NCI-H345 (cell line): ENCODE measurements around the gene CACNA1A.

Experiments used
- DNase-seq: peaks from one replicate; lab custom pipeline; 2025; lab: John Stamatoyannopoulos, UW

CACNA1A gene

DNA sequence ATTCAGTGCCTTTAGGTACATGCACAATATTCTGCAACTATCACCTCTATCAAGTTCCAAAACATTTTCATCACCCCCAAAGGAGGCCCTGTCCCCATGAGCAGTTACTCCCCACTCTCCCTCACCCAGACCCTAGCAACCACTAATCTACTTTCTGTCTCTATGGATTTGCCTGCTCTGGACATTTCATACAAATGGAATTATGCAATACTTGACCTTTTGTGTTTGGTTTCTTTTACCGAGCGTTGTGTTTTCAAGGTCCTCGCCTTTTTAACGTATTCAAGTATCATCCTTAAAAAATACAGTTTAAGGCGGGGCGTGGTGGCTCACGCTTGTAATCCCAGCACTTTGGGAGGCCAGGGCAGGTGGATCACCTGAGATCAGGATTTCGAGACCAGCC, 196.4 kb downstream of the CACNA1A start:
- DNase-seq, result no peak

DNA sequence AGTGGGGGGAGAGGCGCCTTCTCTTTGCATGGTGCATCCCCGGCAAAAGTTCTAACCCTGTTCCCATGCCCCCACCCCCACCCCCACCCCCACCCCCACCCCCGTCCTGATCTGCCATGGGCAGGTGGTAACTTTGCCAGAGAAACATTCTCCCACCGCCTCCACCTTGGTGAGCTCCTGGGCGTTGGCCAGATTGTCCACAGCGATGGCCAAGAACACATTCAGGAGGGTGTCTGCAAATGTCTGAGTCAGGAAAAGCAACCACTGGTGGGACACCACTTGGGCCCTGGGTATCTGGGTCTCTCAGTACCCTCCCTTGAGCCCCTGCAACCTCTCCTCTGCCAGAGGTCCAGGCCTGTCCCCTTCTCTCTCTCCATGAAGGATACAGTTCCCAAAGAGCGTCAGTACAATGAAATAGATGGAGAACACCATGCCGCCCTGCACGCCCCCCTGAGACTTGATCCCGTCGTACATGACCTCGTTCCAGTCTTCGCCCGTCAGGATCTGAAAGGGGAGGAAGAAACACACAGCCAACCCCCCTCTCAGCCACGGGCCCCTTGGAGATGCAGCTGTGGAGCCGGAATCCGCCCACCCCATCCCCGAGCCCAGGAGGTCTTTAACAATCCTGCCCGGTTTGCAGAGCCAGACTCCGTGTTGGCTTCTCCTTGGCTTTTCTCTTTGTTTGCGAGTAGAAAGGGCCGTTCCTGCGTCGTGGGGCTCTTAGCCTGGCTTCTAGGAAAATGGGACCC, 202.7 kb downstream of the CACNA1A start:
- no peak for DNase-seq

DNA sequence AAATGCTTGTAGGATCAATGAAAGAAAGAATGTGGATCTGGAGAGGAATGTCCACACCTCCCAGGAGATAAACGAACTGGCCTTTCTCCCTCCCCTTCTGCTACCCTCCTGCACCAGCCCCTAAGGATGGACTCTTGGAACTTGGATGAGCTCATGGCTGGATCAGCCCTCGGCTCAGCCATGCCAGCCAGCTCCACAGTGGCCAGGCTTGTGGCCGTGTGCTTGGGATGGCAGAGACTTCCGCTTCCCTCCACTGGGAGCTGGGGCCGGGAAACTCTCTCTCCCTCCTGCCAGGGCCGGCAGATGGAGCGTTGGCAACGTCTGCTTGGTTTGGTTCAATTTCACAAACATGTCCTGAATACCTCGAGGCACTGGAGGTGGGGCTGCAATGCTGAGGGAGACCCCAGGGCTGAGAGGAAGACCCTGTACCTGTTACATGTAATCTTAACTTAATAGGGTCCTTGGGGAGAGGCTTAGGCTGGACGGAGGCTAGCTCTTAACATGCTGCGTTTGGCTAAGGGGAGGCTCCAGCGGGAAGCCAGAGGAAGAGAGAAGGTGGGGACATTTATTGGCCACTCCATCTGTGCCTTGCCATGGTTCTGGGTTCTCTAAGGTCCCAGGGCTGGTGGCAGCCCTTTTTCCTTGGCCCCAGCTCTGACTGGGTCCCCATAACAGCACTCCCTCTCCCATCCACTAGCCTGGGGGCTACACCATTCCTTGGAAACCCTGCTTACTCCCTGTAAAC, 203.6 kb downstream of the CACNA1A start:
- no peak for DNase-seq

DNA sequence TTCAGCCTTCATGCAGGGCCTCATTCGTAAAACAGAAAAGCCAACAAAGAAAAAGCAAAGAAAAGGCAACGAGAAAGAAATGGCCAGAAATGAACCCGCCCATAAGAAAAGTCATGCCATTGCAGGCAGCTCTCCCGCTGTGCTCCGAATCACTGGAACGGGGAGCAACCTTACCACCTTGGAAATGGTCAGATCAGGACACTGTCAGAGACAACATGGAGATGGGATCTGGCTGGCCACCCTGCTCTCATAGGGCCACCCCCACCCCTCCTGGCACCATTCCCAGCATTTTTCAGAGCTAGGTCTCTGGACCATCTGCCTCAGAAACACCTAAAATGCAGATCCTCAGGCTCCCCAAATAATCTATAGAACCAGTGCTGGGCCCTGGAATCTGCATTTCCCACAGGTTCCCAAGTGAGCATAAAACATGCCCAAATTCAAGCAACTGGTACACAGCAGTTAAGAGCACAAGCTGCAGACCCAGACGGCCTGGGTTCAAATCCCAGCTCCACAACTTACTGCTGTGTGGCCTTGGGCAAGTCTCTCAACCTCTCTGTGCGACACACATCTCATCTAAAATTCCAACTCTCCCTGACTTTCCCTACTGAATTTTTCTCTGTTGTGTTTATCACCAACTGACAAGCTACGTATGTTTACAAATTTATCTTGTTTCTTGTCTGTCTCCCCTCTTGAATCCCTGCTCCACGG, 204.5 kb downstream of the CACNA1A start:
- no peak for DNase-seq

DNA sequence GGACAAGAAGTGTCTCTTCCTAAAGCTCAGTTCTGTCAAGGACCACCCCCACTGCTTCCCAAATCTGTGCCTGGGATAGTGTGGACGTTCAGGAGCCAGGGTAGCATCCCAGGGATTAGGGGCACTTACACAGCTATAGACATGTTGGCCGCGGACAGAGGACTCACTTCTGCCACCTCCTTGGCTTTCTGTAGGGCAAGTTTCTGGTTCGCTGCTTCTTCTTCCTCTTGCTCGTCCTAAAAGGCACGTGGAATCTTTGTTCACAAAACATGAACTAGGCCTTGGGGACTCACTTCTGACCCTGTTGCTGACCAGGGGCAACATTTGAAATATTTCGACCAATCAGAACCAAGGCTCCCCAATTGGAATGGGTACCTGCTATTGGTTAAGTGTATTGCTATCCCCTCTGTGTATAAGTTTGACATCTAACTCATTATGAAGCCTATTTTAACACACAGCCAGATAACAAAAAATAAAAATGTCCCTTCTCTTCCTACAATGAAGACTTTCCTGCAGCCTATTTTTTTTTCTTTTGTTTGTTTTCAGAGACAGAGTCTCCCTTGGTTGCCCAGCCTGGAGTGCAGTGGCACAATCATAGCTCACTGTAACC, 205.8 kb downstream of the CACNA1A start:
- DNase-seq, result no peak

DNA sequence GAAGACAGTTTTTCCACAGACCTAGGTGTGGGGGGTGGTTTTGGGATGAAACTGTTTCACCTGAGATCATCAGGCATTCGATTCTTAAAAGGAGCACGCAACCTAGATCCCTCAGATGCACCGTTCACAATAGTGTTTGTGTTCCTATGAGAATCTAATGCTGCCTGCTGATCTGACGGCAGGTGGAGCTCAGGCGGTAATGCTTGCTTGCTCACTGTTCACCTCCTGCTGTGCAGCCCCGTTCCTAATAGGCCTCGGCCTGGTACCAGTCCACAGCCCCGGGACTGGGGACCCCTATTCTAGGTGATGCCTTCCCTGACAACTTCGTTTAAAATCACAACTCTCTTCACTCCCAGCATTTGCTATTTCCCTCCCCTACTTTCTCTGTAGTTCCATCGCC, 206.4 kb downstream of the CACNA1A start:
- no peak for DNase-seq

DNA sequence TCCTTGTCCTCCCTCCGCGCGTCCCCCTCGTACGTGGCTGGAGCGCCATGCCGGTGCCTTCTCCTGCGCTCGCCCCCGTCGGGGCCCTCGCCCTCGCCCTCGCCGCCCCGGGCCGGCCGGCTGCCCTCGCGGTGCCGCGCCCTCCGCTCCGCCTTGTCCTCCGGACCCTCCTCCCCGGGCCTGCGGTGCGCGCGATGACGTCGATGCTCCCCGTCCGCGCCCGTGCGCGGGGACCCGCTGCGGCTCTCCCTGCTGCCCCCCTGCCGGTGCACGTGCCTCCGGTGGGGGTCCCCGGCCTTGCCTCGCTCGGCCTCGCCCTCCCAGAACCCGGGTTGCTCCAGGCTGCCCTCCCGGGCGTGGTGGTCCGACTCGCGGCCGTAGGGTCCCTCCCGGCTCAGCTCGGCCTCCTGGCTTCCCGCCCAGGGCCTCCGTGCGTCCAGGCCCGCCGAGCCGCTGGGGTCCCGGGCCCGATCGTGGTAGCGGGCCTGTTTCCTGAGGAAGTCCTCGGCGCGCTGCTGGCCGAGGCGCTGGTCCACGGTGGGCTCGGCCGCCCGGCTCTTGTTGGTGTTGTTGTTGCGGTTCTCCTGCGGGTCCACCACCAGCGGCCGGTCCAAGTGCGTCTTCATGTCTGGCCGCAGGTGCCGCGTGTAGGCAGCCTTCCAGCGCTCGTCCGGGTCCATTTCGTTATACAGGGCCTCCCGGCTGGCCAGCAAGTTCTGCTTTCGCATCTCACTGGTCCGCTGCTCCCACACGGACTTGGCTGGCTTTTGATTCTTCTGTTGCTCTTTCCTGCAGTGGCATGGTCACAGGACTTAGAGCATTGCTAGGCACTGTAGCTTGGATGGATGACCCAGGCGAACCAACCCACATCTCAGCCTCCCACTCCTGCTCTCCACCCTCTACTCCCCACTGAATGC, 207.5 kb downstream of the CACNA1A start:
- DNase-seq, result no peak

DNA sequence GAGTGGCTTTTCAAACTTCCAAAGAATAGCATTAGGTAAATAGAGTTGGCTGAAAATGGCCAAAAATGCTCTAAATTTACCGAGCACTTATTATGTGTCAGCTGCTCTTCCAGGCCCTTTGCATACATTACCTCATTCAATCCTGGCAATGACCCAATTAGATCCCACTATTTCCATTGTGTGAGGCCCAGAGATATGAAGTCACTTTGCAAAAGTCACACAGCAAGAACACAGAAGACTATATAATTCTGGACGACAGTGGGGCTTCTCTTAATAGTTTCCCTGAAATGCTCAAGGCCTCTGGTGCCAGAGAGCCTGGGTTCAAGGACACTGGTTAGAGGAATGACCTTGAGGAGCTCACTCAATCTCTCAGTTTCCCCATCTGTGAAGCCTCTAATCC, 209.3 kb downstream of the CACNA1A start:
- no peak for DNase-seq

DNA sequence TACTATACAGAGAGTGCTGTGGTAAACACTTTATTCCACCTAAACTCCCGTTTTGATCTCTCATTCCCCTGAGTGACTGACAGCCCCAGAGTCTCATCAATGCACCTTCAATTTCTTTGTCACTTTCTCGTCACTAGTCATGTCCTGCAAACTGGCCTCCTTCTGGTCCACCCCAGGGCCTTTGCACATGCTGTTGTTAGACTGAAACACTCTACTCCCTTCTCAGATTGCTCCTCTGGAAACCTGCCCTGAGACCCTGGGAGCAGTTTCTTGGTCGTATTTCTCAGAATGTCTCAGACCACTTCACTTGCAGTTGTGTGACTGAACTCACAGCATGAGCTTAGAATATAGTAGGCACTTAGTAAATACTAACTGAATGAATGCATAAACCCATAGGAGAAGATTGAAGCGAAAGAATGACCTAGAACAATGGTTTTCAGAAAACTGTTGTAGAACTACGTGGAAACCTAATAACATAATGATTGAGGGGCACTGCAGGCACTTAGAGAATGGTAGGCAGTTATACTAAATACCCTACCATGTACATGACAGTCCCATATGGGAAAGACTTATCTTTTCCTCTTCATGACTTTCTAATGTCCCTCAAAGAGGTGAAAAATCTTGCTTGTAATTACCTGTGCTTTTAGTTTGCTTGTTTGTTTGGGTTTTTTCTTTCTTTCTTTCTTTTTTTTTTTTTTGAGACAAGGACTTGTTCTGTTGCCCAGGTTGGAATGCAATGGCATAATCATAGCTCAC, 211.3 kb downstream of the CACNA1A start:
- no peak for DNase-seq

DNA sequence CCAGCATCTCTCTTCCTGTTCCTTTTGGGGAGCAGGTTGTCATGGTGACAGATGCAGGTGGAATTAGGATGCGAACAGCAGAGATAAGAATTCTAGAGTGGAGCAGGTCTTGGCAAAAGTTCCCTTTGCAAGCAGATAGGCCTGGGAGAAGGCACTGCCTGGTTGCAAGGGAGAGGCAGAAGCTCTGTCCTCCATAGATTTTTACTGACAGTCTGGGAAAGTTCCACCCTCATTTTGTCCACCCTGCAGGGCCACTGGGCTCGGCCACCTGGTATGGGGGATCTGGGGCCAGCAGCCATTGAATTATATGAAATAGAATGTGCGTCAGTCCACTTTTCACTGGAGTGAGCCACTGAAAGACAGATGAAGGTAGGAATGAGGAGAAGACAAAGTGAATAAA, 214.4 kb downstream of the CACNA1A start:
- no peak for DNase-seq

DNA sequence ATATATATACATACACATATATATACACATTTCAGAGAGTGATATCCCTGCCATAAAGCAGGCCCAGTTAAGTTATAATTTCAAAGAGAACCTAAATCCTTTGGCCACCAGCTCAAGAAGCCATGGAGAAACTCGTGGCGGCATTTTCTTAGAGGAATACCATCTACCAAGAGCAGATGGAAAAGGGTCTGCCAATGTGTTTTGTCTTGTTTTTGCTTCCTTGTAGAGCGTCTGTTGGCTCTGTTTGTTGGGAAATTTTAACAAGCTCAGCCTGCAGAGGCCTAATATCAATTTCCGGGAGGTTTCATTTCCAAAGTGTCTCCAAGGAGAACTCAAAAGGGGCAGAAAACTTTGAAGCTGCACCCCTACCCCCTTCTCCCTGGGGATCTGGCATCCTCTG, 215.5 kb downstream of the CACNA1A start:
- DNase-seq, result no peak

DNA sequence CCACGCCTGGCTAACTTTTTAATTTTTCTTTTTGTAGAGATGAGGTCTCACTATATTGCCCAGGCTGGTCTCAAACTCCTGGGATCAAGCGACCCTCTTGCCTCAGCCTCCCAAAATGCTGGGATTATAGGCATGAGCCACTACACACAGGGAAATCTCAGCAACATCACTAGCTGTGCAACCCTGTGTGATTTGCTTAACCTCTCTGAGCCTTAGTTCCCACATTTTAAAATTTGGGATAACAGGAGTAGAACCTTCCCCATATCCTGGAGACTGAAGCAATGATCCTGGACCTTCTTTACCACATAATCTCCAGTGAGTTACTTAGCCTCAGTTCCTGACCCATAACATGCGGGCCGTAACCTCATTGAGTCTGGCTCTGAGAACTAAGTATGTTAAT, 217.0 kb downstream of the CACNA1A start:
- no peak for DNase-seq

DNA sequence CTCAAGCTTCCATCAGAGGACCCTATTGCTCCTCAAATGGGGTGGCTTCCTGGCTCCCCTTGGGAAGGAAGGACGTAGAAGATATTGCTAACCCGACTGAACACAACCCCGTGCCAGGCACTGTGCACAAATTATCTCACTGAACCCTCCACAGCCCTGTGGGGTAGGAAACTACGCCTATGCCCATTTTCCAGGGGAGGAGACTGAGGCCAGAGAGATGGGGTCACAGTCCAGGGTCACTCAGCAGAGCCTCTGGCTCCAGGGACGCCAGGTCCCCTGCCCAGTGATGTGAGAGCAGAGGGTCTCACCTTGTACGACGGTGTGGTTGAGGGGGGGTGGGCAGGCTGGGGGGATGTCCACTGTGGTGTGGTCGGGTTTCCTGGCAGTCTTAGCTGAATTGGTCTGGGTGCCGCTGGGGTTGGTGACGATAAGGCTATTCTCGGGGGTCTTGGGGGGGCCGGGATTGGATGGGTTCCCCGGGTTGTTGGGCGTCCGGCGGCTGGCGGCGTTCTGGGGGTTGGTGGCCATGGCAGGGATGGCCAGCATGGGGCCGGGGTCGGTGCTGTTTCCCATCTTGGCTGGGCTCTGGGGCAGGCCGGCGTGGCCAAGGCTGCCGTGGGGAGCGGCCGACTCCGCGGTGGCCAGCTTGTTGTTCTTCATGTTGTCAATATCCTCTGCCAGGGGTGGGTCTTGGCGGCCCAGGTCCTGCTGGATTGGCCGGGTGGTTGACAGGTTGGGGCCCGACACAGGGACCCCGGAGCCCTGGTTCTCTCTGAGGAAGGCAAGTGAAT, 219.9 kb downstream of the CACNA1A start:
- DNase-seq, result no peak

DNA sequence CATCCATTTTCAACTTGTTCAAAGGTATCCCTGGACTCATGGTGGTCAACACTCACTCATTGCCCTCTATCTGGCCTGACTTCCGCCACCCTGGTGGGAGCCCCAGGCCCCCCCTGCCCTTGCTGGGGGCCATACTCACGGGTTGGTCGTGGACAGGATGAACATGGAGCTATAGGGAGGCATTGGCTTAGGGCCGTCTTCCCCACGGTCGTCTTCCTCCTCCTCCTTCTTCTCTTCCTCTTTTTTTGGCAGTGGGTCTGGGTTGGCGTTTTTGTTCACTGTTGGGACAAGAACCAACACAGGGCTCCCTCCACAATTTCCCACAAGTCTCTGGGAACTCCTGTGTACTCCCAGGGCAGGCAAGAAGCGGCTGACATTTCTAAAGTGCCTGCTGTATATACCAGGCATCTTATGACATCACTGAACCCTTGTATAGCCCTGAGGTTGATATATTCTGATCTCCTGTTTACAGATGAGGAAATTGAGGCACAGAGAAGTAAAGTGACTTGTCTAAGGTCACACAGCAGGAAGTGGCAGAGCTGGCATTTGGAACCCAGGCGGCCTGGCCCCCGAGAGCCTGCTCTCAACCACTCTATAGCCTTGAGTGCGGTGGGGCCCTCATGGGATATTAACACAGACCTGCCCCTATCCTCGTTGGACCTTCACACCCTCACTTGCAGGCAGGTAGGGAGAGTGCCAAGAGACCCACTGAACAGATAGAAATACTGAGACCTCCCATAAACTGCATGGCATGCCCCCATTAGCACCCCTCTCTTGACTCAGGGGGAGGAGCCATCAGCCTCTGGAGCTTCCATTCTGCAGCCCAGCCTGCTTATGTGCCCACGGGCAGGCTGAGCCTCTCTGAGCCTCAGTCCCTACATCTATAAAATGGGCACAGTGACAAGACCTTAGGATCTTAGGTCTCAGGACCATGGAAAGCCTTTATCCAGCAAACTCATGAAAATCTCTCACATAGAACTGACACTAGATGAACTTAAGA, 221.1 kb downstream of the CACNA1A start:
- no peak for DNase-seq

DNA sequence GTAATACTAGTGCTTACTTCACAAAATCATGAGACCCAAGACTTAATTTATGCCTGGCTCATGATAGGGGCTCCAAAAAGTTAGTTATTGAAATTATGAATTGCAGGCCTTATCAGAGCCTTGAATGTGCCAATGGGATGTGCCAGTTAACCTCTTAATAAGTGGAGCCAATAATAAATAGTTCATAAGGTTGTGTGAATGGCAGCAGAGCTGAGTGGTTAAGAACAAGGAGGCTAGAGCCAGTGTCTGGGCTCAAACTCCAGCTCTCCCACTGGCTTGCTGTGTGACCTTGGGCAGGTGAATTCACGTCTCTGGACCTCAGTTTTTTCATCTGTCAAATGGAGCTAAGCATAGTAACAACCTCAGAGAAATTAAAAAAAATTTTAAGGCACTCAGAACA, 222.4 kb downstream of the CACNA1A start:
- no peak for DNase-seq

DNA sequence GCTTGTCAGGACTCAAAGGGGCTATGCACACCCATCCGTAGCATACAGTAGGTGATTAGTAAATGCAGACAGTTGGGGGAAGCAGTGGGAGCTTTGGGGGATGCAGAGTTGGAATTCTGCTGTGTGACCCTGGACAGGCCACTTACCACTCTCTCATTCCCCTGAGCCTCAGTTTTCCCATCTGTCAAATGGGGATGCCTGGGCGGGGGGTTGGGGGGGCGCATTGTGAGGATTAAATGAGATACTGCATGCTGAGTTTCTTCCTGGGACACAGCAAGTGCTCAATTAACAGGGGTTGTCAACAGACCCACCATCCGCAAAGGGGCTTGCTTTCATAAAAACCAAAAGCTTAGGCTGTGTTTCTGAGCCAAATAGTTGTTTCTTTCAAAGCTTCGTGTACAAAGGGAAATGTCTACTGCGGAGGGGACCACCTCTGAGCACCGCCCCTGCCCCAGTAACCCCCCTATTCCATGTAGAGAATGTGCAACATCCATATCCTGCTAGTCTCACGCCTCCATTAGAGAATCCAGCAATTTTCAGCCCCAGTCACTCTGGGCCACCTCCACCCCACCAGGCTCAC, 223.7 kb downstream of the CACNA1A start:
- DNase-seq, result no peak

DNA sequence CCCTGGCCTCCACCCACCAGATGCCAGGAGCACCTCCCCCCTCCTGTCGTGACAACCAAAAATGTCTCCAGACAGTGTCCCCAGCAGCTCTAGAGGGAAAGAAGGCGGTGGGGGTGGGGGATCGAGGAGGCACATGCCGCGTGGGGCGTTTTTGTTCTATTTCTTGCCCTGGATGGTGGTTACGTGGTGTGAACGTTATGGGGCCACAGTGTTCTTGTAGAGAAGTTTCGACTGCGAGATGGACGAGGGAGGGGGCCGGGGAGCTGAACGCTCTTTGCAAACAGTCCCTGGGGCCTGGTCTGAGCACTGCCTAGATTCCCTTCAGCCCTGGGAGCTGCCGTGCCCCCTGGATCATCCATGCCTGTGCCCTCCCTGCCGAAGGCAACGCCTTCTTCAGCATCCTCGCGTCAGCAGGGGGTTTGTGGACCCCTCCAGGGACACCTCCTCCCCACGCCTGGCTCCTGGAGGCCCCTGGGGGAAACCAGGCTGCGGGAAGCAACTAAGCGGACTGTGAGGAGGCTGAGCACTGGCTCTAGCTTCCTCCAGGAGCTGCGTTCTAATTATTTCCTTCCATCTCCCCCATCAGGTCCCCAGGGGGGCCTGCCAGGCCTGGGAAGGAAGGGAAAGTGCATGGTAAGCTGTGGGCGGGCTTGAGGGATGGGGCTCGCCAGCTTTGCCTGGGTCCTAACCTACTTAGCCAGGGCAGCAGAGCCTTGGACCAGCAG, 224.6 kb downstream of the CACNA1A start:
- no peak for DNase-seq
